PC-9 (cell line): Measurements from ENCODE around the gene TM2D1.

Source experiments
- EZH2 ChIP-seq: fragments of 200-600 bp; sonication (generic); IDR thresholded peaks from 2 replicates; pipeline ENCODE4 v1.8.0; 2017; ENCODE audit warnings: antibody characterized with exemption, low read depth
- TF ChIP-seq, protein P1 (sequence below): fragments of 200-600 bp; sonication (generic); conservative IDR thresholded peaks from 2 replicates; pipeline ENCODE4 v1.6.1; 2017; ENCODE audit warnings: mixed run types, antibody characterized with exemption, mild to moderate bottlenecking, moderate library complexity

DNA sequence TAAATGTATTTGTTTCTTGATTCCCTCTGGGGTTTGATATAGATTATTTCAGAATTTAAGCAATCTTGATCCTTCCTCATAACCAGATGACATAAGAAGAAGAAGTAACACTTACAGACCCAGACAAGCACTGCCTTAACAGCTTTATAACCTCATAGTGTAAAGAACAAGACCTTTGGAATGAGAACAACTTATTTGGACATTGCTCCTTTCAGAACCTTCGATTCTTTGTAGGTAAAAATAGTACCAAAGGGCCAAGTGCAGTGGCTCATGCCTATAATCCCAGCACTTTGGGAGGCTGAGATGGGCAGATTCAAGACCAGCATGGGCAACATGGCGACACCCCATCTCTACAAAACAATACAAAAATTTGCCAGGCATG is 15.0 kb downstream of the TM2D1 start:
- TF ChIP-seq, protein P1, sequence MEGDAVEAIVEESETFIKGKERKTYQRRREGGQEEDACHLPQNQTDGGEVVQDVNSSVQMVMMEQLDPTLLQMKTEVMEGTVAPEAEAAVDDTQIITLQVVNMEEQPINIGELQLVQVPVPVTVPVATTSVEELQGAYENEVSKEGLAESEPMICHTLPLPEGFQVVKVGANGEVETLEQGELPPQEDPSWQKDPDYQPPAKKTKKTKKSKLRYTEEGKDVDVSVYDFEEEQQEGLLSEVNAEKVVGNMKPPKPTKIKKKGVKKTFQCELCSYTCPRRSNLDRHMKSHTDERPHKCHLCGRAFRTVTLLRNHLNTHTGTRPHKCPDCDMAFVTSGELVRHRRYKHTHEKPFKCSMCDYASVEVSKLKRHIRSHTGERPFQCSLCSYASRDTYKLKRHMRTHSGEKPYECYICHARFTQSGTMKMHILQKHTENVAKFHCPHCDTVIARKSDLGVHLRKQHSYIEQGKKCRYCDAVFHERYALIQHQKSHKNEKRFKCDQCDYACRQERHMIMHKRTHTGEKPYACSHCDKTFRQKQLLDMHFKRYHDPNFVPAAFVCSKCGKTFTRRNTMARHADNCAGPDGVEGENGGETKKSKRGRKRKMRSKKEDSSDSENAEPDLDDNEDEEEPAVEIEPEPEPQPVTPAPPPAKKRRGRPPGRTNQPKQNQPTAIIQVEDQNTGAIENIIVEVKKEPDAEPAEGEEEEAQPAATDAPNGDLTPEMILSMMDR = no peak
- no peak for TF ChIP-seq EZH2
